ENCODE data around the gene PPP1R12B.
A peak's percentile ranks its signal among the peaks of the same experiment; 100 is the strongest.
"Not testable (repeated sequence)": the region's sequence is repeated elsewhere in the genome, so short reads cannot be mapped to it uniquely, and the experiment has no call there.

PPP1R12B gene

DNA sequence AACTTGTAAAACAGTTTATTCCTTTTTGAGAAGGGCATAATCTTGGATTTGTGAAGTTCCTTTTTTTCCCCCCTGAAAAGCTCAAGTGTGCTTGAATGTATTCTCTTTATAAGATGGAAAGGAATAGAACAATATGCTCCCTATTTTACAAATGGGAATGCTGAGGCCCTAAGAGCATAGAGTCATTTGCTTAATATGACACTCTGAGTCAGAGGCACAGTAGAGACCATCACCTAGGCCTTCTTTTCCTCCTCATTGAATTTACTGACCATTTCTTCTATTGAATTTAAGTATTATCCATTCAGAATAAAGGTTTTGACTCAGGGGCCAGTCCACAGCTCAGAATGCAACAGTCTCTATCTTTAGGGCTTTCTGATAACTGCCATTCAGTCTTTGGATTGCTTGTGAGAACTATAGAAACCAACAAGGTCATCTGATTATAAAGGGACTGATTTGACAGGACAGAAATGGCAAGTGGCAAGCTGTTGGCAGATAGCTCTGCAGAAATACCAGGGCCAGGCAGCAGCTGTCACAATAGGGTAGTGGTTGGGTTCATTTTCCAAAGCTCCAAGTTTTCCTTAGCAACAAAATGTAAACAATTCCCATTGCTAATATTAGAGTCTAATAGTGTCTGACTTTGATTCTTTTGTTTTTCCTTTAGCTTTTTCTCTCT is 111.1 kb downstream of the PPP1R12B start:
- H3F3A ChIP-seq (ENCODE audit: control insufficient read depth, insufficient read depth); H3K4me2 ChIP-seq (ENCODE audit: low read length); H3K9me2 ChIP-seq (replicated peaks; ENCODE audit: control insufficient read depth, low read length); H3K27ac ChIP-seq (ENCODE audit: low read depth, low read length); H3K36me3 ChIP-seq (ENCODE audit: control insufficient read depth, low read length); H3K9me3 ChIP-seq (ENCODE audit: control insufficient read depth, insufficient read depth, low read length); H3K79me2 ChIP-seq (ENCODE audit: control insufficient read depth, low read length); H3K4me1 ChIP-seq (ENCODE audit: control insufficient read depth, low read length); H4K20me1 ChIP-seq (ENCODE audit: control insufficient read depth, insufficient read depth, low read depth, low read length); H3K4me3 ChIP-seq (ENCODE audit: low read length); H3K27me3 ChIP-seq (ENCODE audit: control insufficient read depth, low read length): not testable (repeated sequence)

DNA sequence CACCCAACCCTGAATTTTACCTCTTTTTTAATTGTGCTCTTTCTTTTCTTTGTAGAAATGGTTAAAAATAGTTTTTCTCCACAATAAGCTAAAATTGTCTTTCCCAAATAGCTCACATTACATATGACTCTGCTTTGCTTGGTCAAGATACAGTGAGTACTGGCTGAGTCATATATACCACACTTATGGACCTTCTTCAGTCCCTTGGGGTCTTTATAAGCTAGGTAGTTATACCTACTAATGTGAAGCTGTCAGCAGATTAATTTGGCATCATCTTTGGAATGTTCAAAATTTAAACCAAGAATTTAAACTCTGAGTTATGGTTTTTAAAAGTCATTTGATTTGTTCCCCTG is 111.6 kb downstream of the PPP1R12B start:
- not testable (repeated sequence) for H4K20me1 ChIP-seq (ENCODE audit: control insufficient read depth, insufficient read depth, low read depth, low read length); H3K9me2 ChIP-seq (replicated peaks; ENCODE audit: control insufficient read depth, low read length); H3K9me3 ChIP-seq (ENCODE audit: control insufficient read depth, insufficient read depth, low read length); H3K79me2 ChIP-seq (ENCODE audit: control insufficient read depth, low read length); H3K4me3 ChIP-seq (ENCODE audit: low read length); H3K36me3 ChIP-seq (ENCODE audit: control insufficient read depth, low read length); H3K4me1 ChIP-seq (ENCODE audit: control insufficient read depth, low read length); H3K4me2 ChIP-seq (ENCODE audit: low read length); H3K27ac ChIP-seq (ENCODE audit: low read depth, low read length); H3K27me3 ChIP-seq (ENCODE audit: control insufficient read depth, low read length); H3F3A ChIP-seq (ENCODE audit: control insufficient read depth, insufficient read depth)

DNA sequence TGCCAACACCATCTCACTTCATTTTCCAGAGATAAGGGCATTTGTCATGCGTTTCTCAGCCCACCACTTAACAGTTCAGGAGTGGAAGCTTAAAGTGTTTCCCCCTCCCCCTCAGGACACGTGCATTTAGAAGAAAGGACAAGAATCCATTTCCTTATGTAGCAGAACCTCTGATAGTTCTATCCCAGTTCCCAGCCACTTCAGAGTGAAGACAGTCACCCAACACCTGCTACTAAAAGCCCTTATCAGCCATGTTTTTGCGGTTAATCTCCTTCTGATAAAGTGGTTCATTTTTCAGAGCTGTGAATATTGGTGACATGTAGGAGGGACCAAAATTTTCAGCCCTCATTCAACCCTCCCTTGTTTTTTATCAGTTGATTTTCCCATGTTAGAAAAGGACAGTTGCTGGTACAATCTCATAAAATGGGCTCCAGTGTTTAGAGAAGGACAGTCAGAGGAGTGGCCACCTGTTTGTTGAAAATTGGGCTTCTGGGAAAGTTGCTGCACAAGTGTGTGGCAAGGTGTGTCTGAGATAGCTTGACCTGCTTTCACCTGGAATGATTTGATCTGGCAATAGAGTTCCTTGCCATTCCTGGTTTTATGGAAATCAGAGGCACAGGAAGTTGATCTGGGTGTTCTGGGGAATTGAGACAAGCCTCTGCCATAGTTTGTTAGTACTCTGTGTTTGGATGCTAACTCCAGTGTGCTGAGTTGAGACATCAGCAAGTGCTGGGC is 114.0 kb downstream of the PPP1R12B start:
- no peaks in the 10 kb centered on the region for H3K36me3 ChIP-seq (ENCODE audit: control insufficient read depth, low read length)
- no peaks in the 10 kb centered on the region for H3K79me2 ChIP-seq (ENCODE audit: control insufficient read depth, low read length)
- no peak overlapping the region for H3K27ac ChIP-seq (ENCODE audit: low read depth, low read length)
- no peaks in the 10 kb centered on the region for H3K9me3 ChIP-seq (ENCODE audit: control insufficient read depth, insufficient read depth, low read length)
- H3K27me3 ChIP-seq (ENCODE audit: control insufficient read depth, low read length) = no peaks in the 10 kb centered on the region
- H4K20me1 ChIP-seq (ENCODE audit: control insufficient read depth, insufficient read depth, low read depth, low read length) = no peaks in the 10 kb centered on the region
- H3K9me2 ChIP-seq (replicated peaks; ENCODE audit: control insufficient read depth, low read length) = no peaks in the 10 kb centered on the region
- no peak overlapping the region for H3K4me3 ChIP-seq (ENCODE audit: low read length)
- H3K4me1 ChIP-seq (ENCODE audit: control insufficient read depth, low read length) = no peaks in the 10 kb centered on the region
- TF ChIP-seq, protein P1, sequence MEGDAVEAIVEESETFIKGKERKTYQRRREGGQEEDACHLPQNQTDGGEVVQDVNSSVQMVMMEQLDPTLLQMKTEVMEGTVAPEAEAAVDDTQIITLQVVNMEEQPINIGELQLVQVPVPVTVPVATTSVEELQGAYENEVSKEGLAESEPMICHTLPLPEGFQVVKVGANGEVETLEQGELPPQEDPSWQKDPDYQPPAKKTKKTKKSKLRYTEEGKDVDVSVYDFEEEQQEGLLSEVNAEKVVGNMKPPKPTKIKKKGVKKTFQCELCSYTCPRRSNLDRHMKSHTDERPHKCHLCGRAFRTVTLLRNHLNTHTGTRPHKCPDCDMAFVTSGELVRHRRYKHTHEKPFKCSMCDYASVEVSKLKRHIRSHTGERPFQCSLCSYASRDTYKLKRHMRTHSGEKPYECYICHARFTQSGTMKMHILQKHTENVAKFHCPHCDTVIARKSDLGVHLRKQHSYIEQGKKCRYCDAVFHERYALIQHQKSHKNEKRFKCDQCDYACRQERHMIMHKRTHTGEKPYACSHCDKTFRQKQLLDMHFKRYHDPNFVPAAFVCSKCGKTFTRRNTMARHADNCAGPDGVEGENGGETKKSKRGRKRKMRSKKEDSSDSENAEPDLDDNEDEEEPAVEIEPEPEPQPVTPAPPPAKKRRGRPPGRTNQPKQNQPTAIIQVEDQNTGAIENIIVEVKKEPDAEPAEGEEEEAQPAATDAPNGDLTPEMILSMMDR (IDR thresholded peaks at IDR 0.05; ENCODE audit: low read depth, low read length, poor library complexity, severe bottlenecking) = no peak
- TF ChIP-seq EZH2phosphoT487 (IDR thresholded peaks at IDR 0.05; ENCODE audit: borderline replicate concordance, low read length) = no peak
- H3K4me2 ChIP-seq (ENCODE audit: low read length) = no peak overlapping the region
- no peaks in the 10 kb centered on the region for H3F3A ChIP-seq (ENCODE audit: control insufficient read depth, insufficient read depth)

DNA sequence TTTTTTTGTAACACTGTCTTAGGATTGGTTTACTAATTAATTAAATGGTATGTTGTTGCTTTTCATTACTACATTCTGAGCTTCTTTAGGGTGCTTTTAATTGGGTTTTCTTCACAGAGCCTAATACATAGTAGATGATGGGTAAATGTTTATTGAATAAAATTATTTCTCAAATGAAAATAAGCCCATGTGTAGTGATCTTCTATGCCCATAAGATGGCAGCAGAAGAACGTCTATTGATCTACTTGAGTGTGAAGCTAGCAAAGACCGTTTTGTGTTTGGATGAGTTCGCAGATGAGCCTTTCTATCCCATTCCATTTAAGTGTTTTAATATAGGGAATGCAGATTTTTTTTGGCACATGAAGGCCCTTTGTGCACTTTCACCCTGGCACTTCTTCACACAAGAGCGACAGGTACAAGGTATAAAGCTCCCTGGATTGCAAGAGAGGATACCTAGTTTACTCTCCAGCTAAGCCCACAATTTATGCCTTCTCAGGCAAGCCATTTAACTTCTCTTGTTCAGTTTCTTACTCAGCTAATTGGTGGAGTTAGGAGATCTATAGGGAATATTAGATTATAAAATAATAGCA is 115.7 kb downstream of the PPP1R12B start:
- H3K27ac ChIP-seq (ENCODE audit: low read depth, low read length); H3K9me3 ChIP-seq (ENCODE audit: control insufficient read depth, insufficient read depth, low read length); H3K4me2 ChIP-seq (ENCODE audit: low read length); H3K9me2 ChIP-seq (replicated peaks; ENCODE audit: control insufficient read depth, low read length); H3F3A ChIP-seq (ENCODE audit: control insufficient read depth, insufficient read depth); H3K4me1 ChIP-seq (ENCODE audit: control insufficient read depth, low read length); H3K79me2 ChIP-seq (ENCODE audit: control insufficient read depth, low read length); H3K4me3 ChIP-seq (ENCODE audit: low read length); H3K27me3 ChIP-seq (ENCODE audit: control insufficient read depth, low read length); H3K36me3 ChIP-seq (ENCODE audit: control insufficient read depth, low read length); H4K20me1 ChIP-seq (ENCODE audit: control insufficient read depth, insufficient read depth, low read depth, low read length): not testable (repeated sequence)
- TF ChIP-seq, protein P1 (IDR thresholded peaks at IDR 0.05; ENCODE audit: low read depth, low read length, poor library complexity, severe bottlenecking) = peak; percentile 53

DNA sequence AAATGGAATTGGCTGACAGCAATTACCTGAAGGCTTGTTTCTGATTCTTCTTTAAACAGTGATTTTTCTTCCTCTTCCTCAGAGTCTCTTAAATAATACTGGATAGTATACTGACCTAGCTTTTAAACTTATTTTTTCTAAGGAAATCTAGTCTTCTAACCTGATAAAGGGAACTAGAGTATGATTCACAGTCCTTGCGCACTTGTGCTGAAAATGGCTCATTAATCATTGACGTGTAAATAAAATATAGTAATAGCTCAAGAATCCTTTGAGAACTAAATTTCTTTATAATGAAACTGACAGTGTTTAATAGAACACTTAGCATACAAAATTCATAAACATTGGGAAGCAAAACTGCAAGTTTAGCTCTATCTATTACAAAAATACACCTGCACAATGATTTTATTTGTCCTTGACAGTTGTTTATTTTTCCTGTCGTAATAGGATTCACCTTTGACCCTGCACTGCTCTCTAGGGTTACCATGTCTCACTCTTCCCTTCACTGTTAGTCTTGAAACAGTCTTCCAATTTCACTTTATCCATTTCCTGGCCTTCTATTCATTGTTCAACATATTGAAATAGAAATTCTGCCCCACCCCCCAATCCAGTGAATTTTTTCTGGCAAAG is 117.3 kb downstream of the PPP1R12B start:
- not testable (repeated sequence) for H3K9me3 ChIP-seq (ENCODE audit: control insufficient read depth, insufficient read depth, low read length); H3K27ac ChIP-seq (ENCODE audit: low read depth, low read length); H3K4me1 ChIP-seq (ENCODE audit: control insufficient read depth, low read length); H3K4me3 ChIP-seq (ENCODE audit: low read length); H4K20me1 ChIP-seq (ENCODE audit: control insufficient read depth, insufficient read depth, low read depth, low read length); H3K27me3 ChIP-seq (ENCODE audit: control insufficient read depth, low read length); H3K36me3 ChIP-seq (ENCODE audit: control insufficient read depth, low read length); H3K4me2 ChIP-seq (ENCODE audit: low read length); H3F3A ChIP-seq (ENCODE audit: control insufficient read depth, insufficient read depth); H3K9me2 ChIP-seq (replicated peaks; ENCODE audit: control insufficient read depth, low read length); H3K79me2 ChIP-seq (ENCODE audit: control insufficient read depth, low read length)

DNA sequence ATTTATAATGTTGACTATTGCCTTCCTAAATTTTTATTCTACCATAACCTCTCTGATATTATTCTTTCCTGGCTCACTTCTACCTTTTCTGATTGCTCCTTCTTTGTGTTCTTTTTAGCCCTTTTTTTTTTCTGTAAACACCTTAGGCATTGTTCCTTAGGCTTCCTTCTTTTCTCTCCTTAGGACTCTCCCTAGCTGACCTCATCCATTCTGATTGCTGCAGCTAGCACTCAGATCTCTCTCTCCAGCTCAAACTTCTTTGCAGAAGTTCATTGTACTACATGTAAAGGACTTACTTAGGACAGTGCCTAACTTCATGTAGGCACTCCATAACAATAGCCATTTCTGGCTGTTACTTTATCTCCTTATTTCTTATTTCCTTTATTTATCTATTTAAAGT is 117.8 kb downstream of the PPP1R12B start:
- not testable (repeated sequence) for H3K9me2 ChIP-seq (replicated peaks; ENCODE audit: control insufficient read depth, low read length); H3K4me1 ChIP-seq (ENCODE audit: control insufficient read depth, low read length); H3K9me3 ChIP-seq (ENCODE audit: control insufficient read depth, insufficient read depth, low read length); H3K27me3 ChIP-seq (ENCODE audit: control insufficient read depth, low read length); H3K27ac ChIP-seq (ENCODE audit: low read depth, low read length); H3K4me3 ChIP-seq (ENCODE audit: low read length); H3F3A ChIP-seq (ENCODE audit: control insufficient read depth, insufficient read depth); H3K79me2 ChIP-seq (ENCODE audit: control insufficient read depth, low read length); H3K4me2 ChIP-seq (ENCODE audit: low read length); H4K20me1 ChIP-seq (ENCODE audit: control insufficient read depth, insufficient read depth, low read depth, low read length); H3K36me3 ChIP-seq (ENCODE audit: control insufficient read depth, low read length)
